ENCODE data around the gene NOP56.

NOP56 gene, protein sequence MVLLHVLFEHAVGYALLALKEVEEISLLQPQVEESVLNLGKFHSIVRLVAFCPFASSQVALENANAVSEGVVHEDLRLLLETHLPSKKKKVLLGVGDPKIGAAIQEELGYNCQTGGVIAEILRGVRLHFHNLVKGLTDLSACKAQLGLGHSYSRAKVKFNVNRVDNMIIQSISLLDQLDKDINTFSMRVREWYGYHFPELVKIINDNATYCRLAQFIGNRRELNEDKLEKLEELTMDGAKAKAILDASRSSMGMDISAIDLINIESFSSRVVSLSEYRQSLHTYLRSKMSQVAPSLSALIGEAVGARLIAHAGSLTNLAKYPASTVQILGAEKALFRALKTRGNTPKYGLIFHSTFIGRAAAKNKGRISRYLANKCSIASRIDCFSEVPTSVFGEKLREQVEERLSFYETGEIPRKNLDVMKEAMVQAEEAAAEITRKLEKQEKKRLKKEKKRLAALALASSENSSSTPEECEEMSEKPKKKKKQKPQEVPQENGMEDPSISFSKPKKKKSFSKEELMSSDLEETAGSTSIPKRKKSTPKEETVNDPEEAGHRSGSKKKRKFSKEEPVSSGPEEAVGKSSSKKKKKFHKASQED

DNA sequence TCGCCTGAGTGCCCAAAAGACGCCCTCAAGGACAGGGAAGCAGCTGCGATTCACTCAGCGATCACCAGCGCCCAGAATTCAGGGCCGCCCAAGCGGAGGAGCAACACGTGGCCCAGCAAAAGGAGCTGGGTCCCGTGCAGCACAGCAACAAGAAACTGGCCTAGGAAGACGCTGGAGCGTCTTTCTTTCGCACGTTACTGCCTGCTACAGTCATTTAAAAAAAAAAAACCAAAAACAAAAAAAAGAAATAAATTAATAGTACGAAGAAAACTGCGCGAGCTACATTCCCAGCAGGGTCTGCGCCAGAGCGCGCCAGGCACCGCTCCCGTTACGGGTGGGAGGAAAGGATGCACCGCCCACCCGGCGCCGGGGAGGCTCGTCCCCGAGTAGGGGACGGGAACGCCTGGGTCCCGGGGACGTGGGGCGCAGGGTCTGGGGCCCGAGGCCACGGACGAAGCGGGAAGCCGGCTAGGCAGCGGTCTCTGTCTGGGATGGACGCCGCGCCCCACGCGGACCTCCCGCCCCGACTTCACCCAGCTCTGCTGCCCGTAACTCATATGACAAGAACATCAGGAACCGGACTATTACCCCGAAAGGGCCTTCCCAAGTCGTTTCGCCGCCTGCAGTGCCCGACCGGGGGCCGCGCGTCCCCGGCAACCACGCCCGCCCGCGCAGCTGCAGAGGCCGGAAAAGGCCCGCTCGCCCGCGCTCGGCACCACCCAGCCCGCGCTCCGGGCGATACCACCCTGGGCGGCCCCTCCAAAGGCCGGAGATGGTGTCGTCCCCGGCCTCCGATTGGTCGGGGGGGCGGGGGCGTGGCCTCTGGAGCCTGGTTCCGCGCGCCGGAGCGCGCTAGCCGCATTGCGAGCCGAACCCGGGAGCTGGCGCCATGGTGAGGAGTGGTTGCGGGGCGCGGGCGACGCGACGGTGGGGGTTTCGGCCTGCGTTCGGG lies at the start of gene NOP56:
Gene NOP56, plus strand, starts transcription at position 861 of the 952 bp plus-strand sequence. Its CDS starts 29 bp downstream, at position 890.
- peak; percentile 95 for DNase-seq (ENCODE audit: low read depth)

DNA sequence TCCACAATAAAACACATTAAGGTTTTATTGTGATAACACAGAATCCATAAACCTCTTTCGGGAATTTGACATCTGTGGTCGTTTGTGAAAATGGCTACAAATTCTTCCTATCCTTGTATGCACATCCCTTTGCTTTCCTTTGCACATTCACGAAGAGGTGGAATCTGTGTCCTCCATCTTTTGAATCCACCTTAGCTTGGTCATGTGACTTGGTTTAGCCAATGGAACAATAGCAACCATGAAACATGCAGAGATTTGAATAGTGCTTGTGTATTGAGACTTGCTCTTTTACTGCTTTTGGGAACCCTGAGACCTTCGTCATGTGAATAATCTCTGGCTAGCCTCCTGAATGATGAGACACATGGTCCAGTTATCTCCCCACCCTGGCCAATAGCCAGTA lies 49.7 kb upstream of the NOP56 start:
- DNase-seq (ENCODE audit: low read depth) = no peak

DNA sequence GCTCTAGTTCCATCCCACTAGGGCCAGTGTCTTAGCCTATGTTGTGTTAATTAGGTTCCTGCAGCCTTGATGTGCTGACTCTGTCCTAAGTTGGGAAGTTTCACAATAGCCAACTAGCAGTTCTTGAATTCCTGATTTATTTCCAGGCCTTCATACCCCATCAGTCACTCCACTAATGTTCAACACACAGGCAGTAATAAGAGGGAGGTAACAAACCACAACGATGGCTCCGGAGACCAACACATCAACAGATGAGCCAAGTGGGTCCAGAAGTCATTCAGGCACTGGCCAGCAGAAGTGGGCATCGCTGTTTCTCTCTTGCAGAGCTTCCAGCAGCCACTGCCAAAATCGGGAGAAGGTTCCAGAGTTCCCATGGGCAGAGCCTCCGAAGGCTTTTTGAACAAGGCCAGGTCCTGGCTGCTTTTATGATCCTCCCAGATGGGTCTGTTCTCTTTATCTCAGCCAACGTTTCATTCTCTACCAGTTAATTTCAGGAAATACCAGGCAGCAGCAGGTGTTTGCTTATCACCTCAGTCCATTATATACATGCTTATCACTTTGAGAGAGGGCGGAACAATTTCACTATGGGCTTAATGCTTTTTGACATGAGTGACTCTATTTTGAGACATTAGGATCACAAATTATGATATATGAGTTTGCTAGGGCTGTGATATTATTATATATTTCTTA lies 48.5 kb upstream of the NOP56 start:
- no peak for DNase-seq (ENCODE audit: low read depth)

DNA sequence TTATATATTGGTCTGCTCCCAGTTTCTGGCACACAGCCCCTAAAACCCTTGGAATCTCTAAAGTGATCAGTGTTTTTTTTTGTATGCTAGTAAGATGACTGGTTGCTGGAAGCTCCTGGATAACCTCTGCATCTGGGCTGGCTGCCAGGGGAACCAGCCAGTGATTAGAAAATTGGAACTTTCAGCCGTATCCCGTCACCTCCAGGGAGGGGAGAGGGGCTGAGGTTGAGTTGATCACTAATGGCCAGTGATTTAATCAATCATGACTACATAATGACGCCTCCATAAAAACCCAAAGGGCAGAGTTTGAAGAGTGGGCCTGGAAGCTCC lies 48.0 kb upstream of the NOP56 start:
- DNase-seq (ENCODE audit: low read depth) = no peak

DNA sequence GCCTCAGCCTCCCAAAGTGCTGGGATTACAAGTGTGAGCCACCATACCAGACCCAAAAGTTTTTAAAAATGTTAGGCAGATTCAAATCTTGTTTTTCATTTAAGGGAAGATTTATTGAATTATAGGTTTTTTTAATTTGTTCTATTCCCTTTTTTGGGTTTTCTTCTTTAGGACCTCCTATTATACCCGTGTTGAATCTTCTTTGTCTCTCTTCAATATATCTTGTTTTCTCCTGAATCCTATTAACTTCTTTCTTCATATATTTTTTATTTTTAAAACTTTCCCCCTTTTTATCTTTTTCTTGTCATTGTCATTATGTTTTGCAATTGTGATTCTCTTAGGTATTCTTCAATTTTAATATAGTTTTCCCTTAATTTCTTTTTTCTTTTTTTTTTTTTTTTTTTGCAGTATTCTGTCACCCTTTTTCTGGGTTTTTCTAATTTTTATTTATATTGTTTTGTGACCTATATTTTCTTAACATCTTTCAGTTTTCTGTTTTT lies 45.9 kb upstream of the NOP56 start:
- no peak for DNase-seq (ENCODE audit: low read depth)

DNA sequence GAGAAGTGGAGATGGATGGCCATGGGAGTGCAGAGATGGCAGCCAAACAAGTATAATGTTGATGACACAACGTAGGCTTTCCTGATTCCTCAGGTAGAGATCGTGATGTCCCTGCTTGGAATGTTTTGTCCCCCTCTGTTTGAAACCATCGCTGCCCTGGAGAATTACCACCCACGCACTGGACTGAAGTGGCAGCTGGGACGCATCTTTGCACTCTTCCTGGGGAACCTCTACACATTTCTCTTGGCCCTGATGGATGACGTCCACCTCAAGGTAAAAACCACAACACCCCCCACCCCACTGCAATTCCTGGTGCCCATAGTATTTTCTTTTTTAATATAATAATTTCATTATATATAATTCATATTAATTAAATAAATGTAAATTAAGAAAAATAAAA lies 42.1 kb upstream of the NOP56 start:
- no peak for DNase-seq (ENCODE audit: low read depth)

DNA sequence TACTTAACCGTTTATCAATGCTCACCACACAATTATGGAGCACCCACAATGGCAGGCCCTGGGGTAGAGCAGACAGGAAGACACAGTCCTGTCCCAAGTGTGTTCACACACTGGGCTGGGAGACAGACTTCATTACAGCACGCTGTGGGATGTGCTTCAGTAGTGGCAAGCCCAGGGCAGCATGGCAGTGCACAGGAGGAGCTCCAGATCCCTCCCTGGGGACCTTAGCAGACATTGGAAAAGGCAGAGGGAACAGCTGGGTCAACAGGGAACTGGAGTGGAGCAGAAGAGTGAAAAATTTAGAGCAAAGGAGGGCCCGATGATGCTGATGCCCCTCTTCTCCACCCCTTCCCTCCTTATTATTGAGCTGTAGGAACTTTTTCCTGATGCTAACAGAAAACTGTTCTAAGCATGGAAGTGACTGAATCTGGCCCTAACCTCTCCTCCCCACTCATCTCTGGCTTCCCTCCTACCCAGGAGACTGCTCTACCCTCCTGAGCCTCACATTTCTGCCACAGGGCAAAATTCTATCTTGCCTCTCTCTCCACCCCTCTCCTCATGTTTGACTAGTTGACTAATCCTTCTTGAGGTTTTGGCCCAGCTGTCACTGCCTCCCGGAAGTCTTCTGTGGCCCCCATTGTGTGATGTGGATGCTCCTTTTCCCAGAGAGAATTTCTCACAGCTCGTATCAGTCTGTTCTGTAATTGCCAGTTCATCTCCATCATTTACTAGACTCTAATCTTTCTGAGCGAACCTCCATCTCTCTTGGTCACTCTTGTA lies 41.3 kb upstream of the NOP56 start:
- no peak for DNase-seq (ENCODE audit: low read depth)

DNA sequence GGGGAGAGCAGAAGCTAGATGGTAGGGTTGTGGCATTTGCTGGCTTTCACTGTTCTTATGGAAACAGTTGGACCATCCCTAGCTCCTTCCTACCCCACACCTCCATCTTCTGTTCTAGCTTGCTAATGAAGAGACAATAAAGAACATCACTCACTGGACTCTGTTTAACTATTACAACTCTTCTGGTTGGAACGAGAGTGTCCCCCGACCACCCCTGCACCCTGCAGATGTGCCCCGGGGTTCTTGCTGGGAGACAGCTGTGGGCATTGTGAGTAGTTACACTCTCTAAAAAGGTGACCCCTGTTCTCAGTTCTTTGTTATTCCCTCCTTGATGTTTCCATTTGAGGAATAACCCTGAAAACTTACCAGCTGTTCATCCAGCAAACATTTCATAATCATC lies 40.4 kb upstream of the NOP56 start:
- no peak for DNase-seq (ENCODE audit: low read depth)

DNA sequence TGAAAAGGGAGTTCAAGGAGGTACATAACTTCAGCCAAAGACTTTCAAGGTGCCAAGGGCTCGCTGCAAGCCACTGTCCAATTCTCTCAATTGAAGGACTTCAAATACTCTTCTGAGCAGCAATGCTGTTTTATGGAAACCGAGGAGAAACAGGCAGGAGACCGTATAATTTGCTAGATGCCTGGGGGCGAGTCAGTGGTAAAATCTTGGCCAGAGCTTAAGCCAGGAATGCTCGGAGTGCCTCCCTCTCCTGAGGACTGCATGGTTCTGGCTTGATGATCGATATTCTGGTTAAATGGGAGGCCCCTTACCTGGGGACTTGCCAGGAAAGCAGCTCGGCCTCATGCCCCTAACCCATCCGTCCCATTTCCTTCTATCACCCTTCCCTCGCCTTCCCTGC lies 35.8 kb upstream of the NOP56 start:
- no peak for DNase-seq (ENCODE audit: low read depth)

DNA sequence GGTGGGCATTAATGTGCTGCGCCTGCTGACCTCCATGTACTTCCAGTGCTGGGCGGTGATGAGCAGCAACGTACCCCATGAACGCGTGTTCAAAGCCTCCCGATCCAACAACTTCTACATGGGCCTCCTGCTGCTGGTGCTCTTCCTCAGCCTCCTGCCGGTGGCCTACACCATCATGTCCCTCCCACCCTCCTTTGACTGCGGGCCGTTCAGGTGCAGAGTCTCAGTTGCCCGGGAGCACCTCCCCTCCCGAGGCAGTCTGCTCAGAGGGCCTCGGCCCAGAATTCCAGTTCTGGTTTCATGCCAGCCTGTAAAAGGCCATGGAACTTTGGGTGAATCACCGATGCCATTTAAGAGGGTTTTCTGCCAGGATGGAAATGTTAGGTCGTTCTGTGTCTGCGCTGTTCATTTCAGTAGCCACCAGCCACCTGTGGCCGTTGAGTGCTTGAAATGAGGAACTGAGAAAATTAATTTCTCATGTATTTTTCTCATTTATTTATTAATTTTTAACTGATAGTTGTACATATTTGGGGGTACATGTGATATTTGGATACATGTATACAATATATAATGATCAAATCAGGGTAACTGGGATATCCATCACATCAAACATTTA lies 35.2 kb upstream of the NOP56 start:
- DNase-seq (ENCODE audit: low read depth) = no peak

DNA sequence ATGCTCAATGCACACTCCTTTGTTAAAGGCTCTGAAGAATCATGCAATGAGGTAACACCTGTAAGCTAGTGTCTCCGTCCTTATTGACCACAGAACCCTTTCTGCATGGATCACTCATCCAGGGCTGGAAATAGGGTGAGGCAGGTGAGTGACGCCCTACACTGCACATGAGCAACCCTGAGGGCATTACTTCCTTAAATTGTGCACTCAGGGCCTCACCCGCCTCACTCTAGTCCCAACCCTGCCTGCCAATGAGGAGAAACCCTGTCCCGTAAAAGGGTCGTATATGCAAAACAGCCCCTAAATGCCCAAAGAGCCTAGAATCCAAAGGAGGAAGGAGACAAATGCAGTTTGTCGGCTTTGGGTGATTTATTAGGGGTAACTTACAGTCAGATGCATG lies 33.6 kb upstream of the NOP56 start:
- DNase-seq (ENCODE audit: low read depth) = no peak

DNA sequence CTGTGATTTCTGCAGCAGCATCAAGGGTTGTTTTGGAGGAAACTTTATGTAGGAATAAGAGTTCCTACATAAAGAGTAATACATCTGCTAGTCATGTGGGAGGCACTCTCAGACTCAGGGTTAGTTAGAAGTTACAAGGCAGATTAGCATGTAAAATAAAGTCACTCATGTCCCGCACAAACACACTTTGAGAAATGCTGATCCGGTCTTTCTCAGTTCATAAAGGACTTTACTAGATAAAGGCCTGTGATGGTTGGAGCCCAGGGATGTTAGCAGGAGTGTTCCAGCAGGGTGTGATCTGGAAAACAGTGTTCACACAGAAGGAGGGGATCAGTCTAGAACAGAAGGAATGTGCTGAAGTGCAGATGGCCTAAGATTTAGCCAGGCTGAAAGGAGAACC lies 33.1 kb upstream of the NOP56 start:
- no peak for DNase-seq (ENCODE audit: low read depth)

DNA sequence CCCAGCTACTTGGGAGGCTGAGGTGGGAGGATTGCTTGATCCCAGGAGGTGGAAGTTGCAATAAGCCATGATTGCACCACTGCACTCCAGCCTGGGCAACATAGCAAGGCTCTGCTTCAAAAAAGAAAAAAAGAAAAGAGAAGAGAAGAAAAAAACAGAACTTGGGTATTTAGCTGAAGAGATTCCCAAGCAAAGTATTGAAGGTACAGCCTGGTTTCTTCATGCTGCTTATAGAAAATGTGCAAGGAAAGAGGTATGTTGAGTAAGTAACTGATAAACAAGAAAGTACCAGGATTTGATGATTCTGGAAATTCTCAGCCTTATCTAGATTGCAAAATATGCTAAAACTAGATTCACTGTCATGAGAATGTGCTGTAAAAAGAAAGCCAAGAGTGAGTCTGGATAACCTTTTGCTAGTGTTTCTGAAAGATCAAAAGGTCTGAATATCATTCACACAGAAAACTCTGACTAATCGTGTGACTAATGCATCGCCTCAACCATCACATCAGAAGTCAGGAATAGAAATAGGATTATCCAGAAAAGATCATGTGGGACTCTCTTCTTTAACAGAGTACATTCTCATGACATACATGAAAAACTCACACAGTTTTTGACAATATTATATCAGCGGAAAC lies 32.4 kb upstream of the NOP56 start:
- no peak for DNase-seq (ENCODE audit: low read depth)

DNA sequence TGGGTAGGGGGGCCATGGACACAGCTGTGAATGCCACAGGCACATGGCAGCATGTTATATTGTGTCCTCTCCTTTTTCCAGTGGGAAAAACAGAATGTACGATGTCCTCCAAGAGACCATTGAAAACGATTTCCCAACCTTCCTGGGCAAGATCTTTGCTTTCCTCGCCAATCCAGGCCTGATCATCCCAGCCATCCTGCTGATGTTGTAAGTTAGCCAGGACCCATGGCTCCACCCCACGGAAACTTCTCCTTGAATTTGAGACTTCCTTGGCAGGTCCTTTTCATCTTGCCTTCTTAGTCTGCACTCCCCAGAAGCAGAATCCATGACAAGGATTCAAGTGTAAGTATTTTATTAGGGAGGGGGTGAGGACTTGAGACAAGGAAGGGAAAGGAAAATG lies 28.2 kb upstream of the NOP56 start:
- DNase-seq (ENCODE audit: low read depth) = no peak

DNA sequence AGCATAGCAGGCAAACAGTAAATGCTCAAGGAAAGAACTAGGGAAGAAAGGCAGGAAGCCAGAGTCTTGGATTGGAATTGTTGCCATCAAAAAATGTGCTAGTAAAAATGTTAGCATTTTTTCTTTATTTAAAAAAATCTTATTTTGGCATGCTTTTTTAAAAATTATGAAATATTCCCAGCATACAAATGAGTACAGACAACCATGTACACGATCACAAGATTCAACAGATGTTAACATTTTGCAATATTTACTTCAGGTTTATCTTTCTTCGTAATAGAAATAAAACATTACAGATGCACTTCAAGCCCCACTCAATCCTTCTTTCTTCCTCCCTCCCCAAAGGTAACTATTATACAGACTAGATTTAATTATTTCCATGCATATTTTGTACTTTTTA lies 27.4 kb upstream of the NOP56 start:
- DNase-seq (ENCODE audit: low read depth) = no peak

DNA sequence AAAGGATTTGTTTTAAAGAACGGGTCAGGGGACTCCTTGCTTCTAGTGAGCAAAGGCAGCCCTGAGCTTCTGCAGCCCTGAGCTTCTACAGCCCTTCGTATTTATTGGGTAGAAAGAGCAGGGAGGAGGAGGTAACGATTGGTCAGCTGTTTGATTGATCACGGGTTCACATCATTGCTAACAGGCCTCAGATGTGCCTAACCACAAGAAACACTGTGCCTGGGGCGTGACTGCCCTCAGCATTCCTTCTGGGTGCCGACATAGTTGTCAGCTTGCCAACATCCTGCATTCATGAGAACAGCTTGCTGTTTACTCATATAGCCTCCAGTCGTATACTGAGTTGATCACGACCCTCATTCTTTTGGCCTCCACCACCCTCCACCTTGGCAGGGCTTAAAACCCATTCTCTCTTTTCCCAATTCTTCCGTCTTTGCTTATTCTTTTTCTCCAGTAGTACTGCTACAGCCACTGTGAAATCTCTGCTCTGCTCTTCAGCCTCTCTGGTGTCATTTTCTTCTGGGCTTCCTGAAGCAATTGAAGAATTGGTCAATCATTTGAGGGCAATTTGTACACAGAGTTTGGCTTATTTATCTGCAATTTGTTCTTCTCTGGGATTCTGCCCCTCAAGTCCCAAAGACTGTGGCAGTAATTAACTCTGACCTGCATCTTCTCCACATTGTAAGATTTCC lies 25.4 kb upstream of the NOP56 start:
- no peak for DNase-seq (ENCODE audit: low read depth)

DNA sequence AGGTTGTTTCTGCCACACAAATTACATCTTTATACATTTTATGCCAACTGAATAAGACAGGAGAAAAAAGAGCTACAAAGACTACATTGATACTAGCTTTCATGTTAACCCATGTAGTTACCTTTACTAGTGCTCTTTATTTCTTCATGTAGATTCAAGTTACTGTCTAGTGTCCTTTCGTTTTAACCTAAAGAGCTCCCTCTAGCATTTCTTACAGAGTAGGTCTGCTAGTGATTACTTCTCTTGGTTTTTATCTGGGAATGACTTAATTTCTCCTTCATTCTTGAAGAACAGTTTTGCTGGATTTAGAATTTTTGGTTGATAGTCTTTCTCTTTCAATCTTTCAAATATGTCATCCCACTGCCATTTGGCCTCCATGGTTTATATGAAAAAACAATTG lies 21.2 kb upstream of the NOP56 start:
- no peak for DNase-seq (ENCODE audit: low read depth)

DNA sequence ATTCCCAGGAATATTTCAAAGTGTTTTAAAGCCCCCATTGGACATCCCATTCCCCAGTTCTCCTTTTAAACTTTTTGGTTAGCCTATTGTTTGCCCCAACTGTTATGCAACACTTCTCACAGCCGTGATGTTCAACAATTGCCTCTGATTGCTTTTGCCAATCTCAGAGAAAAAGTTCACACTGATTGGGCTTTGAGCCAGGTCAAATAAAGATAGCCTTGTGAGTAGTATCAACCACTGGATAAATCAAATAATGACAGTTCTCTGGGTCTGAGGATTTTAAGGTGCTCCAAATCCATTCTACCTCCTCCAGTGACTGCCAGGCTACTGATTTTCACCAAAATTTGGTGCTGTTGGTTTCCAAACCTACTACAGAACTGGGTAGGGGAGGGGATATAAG lies 19.1 kb upstream of the NOP56 start:
- DNase-seq (ENCODE audit: low read depth) = no peak

DNA sequence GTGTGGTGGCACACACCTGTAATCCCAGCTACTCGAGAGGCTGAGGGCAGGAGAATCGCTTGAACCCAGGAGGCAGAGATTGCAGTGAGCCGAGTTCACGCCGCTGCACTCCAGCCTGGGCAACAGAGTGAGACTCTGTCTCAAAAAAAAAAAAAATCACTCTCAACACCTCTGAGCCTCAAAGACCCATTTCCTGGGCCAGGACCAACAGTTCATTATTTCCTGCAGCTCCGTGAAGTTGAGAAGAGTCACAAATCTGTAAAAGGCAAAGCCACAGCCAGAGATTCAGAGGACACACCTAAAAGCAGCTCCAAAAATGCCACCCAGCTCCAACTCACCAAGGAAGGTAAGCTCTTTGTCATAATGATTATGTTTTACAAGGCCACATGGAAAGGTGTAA lies 15.2 kb upstream of the NOP56 start:
- DNase-seq (ENCODE audit: low read depth) = no peak

DNA sequence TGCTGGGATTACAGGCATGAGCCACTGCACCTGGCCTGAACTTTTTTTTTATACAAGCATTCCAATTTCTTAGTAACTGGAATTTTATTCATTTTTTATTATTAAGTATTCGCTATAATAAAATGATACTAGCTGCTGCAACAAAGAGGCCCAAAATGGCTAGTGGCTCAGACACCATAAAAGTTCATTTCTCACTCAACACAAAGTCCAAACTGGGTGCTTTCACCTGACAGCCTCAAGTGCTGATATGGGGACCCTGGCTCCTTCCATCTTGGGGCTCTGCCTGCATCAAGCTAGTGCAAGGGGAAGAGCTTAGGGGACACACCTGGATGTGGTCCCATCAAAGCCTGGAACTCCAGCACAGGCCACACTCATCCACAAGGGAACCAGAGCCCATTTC lies 12.2 kb upstream of the NOP56 start:
- DNase-seq (ENCODE audit: low read depth) = no peak
